ENCODE data around the gene IRS1.

Gene IRS1

DNA sequence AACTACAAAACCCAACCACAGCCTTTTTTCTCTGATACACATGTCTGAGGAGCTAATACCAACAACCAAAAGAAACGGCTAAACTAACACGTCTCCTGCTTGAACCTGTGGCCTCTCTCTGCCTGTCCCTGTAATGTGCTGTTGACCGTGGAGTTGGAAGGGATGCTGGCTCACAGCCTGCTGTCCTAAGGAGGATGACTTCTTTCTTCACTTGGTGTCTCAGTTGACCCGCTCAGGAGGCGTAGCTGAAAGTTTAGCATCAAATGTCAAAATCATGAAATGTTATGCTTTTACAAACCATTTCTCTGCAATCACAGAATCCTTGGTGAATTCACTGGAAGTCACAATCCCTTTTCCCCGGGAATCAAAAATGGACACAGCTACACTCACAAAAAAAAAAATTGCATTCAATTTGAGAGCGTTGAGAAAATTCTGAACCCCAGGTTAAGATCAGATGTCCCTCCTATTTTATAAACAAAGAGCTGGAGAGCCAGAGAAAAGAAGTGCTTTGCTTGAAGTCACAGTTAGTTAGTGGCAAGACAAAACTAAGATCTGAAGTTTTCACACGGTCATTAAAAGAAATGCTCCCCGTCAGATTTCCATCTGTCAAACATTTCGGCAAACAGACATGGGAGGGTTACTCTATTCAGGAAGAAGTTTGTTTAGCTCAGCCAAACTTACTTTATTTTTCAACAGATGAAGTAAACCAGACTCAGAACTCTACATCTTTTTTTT is 74.3 kb downstream of the IRS1 start:
- TF ChIP-seq, protein P1, sequence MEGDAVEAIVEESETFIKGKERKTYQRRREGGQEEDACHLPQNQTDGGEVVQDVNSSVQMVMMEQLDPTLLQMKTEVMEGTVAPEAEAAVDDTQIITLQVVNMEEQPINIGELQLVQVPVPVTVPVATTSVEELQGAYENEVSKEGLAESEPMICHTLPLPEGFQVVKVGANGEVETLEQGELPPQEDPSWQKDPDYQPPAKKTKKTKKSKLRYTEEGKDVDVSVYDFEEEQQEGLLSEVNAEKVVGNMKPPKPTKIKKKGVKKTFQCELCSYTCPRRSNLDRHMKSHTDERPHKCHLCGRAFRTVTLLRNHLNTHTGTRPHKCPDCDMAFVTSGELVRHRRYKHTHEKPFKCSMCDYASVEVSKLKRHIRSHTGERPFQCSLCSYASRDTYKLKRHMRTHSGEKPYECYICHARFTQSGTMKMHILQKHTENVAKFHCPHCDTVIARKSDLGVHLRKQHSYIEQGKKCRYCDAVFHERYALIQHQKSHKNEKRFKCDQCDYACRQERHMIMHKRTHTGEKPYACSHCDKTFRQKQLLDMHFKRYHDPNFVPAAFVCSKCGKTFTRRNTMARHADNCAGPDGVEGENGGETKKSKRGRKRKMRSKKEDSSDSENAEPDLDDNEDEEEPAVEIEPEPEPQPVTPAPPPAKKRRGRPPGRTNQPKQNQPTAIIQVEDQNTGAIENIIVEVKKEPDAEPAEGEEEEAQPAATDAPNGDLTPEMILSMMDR (conservative IDR thresholded peaks at IDR 0.05; ENCODE audit: low read length), result no peak
- peak; percentile 47 for DNase-seq (ENCODE audit: low read depth)

GRCh38 chr2:226721541-226721940 is 78.1 kb downstream of the IRS1 start:
- peak; percentile 65 for DNase-seq (ENCODE audit: low read depth)
- H3K4me3 ChIP-seq (ENCODE audit: low read length), result no peak overlapping the region
- TF ChIP-seq, protein P1 (conservative IDR thresholded peaks at IDR 0.05; ENCODE audit: low read length), result no peak

More for the DNA sequence above, 74.3 kb downstream of the IRS1 start:
- H3K4me3 ChIP-seq (ENCODE audit: low read length), result no peak overlapping the region

GRCh38 chr2:226720948-226721347 is 78.7 kb downstream of the IRS1 start:
- TF ChIP-seq, protein P1 (conservative IDR thresholded peaks at IDR 0.05; ENCODE audit: low read length), result no peak
- no peak overlapping the region for H3K4me3 ChIP-seq (ENCODE audit: low read length)
- no peak for DNase-seq (ENCODE audit: low read depth)

GRCh38 chr2:226717719-226718118 is 81.9 kb downstream of the IRS1 start:
- TF ChIP-seq, protein P1 (conservative IDR thresholded peaks at IDR 0.05; ENCODE audit: low read length), result no peak
- no peak overlapping the region for H3K4me3 ChIP-seq (ENCODE audit: low read length)
- DNase-seq (ENCODE audit: low read depth), result no peak

- no peak overlapping the region for H3K4me3 ChIP-seq (ENCODE audit: low read length)
- DNase-seq (ENCODE audit: low read depth), result no peak
- TF ChIP-seq, protein P1 (conservative IDR thresholded peaks at IDR 0.05; ENCODE audit: low read length), result no peak
These were observed 83.5 kb downstream of the IRS1 start for GRCh38 chr2:226716126-226716525.

DNA sequence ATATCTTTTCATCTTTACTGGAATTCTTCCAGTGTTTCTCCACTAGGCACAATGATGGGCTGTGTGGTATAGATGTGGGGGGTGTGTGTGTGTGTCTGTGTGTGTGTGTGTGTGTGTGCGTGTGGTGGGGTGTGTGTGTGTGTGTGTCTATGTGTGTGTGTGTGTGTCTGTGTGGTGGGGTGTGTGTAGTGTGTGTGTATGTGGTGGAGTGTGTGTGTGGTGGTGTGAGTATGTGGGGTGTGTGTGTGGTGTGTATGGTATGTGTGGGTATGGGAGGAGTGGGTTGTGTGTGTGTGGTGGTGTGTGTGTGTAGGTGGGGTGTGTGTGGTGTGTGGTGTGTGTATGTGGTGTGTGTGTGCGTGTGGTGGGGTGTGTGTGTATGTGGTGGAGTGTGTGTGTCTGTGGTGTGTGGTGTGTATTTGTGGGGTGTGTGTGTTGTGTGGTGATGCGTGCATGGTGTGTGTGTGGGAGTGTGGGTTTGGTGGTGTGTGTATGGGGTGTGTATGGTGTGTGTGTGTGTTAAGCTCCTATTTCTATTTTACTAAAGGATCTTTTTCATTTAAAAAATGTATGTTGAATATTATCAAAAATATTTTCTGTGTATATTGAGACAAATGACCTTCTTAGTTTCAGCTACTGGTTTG is 84.2 kb downstream of the IRS1 start:
- TF ChIP-seq, protein P1 (conservative IDR thresholded peaks at IDR 0.05; ENCODE audit: low read length), result no peak
- no peak overlapping the region for H3K4me3 ChIP-seq (ENCODE audit: low read length)
- DNase-seq (ENCODE audit: low read depth), result no peak

DNA sequence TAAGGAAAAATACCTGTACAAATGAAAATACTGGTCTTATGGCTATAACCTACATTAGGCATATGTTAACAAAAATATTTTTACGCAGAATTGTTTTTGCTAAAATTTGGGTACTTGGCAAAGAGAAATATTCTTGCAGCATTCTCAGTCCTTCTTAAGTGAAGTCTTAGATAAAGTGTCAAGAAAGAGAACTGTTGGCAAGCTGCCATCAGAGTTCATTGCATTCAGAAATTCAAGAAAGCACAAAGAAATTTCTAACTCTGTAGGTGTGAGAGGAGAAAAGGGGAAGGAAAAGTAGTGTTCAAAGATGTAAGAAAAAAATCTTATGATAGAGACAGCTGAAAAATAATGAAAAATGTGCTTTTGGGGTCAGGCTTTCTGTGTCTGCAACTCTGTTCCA is 86.7 kb downstream of the IRS1 start:
- TF ChIP-seq, protein P1 (conservative IDR thresholded peaks at IDR 0.05; ENCODE audit: low read length), result no peak
- no peak overlapping the region for H3K4me3 ChIP-seq (ENCODE audit: low read length)
- no peak for DNase-seq (ENCODE audit: low read depth)
